Mucosa of gallbladder (tissue), 1 donor: ENCODE results near the gene SLC24A5. TPM values are rescaled to one million over a fixed set of nuclear protein-coding genes. Genes with fewer than 3 reads are reported as not detected.

Experiments
- DNase-seq: peaks from one replicate; pipeline ENCODE4 v3.0.0-alpha.2; 2020; ENCODE audit warnings: low spot score
- total RNA-seq: library from RNA; stranded (reverse); gene quantifications from one replicate; pipeline ENCODE4 v1.2.1, GENCODE V29; 2021
- donor health status: DM: no; HTN: no; CAD: no.

Gene SLC24A5
- total RNA-seq, 1 donor from 2014 or later, result not detected

DNA sequence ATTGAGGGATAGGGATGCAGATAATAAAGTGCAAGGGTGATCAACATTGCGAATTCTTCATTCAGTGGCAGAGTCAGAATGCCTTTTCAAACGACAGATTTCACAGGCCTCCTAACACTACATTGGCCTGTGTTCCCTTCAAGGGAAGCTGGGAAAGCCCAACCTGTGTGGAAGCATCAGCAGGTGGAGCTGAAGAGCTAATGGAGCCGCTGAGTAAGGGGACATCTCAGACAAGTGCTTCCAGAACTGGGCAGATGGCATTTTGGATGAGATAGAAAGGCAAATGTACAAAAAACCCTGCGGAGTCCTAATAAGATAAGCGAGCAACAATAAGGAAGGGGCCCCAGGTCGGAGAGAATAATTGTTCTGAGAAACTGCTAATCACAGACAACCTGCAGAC is 8.5 kb upstream of the SLC24A5 start:
- DNase-seq, result no peak

DNA sequence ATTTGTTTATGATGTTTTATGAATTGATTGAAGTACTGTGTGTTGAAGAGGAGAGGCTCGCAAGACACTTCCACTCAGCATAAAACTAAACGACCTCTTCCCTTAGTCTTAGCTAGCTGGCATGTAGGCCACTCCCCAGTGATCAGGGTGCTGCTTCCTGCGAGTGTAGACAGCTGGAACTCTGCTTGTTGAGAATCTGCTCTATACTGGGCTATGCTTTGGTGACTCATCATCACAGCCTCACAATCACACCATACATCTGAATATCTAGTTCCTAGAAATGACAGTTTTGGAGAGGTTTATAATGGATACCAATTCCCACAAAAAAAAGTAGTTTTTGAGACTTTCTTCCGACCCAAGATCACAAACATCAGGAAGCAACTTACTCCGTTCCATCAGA is 1.5 kb upstream of the SLC24A5 start:
- no peak for DNase-seq

DNA sequence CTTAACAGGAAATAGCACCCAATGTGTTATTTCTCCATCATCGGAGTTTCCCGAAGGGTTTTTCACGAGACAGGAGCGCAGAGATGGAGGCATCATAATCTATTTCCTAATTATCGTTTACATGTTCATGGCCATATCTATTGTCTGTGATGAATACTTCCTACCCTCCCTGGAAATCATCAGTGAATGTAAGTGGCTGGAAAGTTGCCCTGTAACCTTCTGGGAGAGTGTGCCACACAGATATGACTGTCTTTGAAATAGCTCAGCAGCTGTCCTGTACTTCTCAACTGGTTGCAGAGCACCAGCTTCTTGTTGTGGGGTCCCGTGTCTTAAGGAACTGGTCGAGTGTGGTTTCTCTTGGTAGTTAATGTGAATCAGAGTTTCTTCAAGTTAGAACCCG is 1.1 kb downstream of the SLC24A5 start:
- DNase-seq, result no peak

- no peak for DNase-seq
Observed at GRCh38 chr15:48126667-48127355, 6.0 kb downstream of the SLC24A5 start.

- DNase-seq, result no peak
Observed at GRCh38 chr15:48131324-48131723, 10.5 kb downstream of the SLC24A5 start.

GRCh38 chr15:48132874-48133273 is 12.1 kb downstream of the SLC24A5 start:
- DNase-seq, result no peak

GRCh38 chr15:48143856-48144255 is 23.1 kb downstream of the SLC24A5 start:
- no peak for DNase-seq

DNA sequence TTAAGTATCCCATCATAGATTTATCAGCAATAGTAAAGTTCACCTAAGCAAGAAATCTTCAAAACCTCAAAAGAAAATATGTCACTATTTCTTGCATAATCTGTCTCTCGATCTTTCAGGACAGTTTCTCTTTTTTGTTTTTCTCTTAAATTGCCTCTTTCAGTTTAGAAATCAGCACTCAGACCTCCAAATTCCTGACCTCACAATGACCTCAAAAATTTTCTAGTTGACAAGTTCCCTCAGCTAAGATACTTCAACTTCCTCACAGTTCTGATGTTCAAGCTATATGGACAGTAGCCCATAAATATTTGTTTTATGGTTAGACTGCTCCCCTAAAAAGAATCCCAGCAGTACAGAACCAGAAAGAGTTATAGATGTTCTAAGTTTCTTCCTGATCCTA is 24.1 kb downstream of the SLC24A5 start:
- DNase-seq, result no peak

DNA sequence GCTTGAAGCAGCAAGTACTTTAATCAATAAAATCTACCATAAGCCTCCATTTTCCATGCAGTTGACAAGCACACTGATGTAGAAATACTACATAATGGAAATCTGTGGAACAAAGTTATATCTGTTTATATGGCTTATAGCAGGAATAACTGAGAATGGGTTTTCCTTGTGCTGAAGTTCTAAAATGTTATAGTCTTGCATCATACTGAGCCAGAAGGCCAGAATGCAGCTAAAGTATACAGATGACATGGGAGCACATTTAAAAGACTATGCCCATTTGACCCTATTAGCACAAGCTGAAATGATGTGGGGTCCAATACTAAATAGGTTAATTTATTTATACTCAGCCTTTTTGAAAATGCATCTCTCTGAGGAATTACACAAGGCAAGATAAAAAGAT is 25.1 kb downstream of the SLC24A5 start:
- no peak for DNase-seq

- DNase-seq, result no peak
Observed at GRCh38 chr15:48147358-48147757, 26.6 kb downstream of the SLC24A5 start.

GRCh38 chr15:48149858-48150257 is 29.1 kb downstream of the SLC24A5 start:
- DNase-seq, result no peak

GRCh38 chr15:48153526-48153925 is 32.7 kb downstream of the SLC24A5 start:
- DNase-seq, result no peak

DNA sequence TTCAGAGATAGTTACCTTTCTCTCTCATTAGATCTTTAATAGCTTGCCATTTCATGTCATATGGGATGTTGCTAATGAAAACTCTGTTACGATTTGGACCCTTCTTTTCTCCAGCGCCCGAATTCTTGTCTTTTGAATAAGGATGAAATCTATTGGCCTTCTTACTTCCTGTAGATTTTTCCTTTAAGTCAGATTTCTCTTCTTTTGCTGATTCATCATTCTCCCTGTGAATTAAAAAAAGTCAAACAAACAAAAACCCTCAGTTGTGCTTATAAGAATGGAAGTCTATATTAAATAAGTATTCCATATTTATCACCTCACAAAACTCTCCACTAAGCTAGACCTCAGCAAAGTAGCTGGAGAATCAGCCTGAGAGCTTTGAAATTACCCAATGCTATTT is 47.8 kb downstream of the SLC24A5 start:
- no peak for DNase-seq

DNA sequence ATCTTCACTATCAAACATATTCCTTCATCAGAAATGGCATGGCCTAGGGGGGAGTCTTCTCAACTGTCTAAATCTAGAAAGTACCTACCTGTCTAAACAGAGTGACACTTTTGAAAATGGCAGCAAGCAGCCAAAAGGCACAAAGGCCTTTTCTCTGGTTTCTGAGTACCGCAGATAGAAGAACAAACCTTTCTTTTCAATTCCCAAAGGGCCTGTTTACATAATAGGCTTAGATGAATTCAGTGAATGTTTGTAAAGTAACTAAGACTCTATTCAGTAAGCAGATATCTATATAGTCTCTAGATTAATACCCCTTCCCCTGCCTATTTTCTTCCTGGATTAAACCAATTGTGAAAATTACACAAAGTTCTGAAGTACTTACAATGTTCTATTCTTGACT is 50.2 kb downstream of the SLC24A5 start:
- DNase-seq, result no peak

GRCh38 chr15:48175126-48175525 is 54.3 kb downstream of the SLC24A5 start:
- no peak for DNase-seq

DNA sequence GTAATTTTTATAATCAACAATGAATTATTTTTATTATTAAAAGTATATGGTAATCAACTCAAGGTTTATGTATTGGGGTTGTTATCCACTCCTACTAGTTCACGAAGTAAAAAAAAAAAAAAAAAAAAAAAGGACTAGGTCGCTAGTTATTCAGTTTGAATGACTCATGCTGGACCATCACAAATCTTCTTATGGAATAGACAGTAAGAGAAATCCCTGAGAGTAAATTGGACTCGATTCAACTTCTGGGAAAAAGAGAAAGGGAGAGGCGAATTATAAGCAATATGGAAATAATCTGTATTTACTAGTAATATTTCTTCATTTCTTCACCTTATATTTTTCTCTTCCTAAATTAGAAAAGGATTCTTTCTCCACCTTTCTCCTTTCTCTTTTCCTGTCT is 55.3 kb downstream of the SLC24A5 start:
- DNase-seq, result no peak

- DNase-seq, result no peak
Observed at GRCh38 chr15:48176957-48177356, 56.2 kb downstream of the SLC24A5 start.

GRCh38 chr15:48177383-48177765 is 56.6 kb downstream of the SLC24A5 start:
- DNase-seq, result no peak

DNA sequence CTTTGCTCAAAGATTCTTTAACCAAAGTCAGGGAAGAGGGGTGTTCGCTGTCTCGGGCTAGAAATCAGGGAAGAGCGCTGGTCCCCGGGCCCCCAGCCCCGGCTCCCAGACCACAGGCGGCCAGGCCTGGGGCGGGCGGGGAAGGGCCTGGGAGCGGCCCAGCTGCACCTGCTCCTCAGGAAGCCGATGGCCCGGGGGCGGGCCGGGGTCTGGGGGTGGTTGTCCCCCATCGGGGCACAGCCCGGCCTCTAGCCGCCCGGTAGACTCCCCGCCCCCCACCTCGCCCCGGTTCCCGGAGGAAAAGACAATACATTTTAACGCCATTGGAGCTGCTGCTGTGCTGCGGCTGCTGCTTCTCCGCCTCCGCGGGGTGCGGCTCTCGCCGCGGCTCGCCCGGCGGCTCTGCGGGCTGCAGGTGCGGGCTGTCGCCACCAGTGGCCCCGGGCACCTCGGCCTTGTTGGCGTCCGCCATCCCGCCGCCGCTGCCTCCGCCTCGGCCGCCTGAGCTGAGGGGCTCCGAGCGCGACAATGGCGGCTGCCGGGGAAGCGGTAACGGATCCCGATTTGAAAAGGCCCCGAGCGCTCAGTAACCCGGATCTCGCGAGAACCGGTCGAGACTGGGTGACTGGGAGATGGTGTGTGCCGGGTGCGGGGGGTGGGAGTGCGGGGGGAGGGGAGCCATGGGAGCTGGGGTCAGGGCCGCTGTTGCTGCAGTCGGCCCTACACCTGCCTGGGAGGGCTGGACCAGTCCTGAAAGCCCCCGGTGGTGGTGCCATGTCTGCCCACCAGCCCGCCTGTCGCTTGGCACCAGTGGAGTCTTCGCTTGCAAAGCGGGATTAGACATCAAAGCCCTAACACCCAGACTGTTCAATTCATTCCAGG is 57.2 kb downstream of the SLC24A5 start, which contains the start of gene MYEF2:
TSS of gene MYEF2 (minus strand) at position 530 of the 882 bp plus-strand sequence. CDS start at position 472, 58 bp downstream.
- DNase-seq, result peak; percentile 66

DNA sequence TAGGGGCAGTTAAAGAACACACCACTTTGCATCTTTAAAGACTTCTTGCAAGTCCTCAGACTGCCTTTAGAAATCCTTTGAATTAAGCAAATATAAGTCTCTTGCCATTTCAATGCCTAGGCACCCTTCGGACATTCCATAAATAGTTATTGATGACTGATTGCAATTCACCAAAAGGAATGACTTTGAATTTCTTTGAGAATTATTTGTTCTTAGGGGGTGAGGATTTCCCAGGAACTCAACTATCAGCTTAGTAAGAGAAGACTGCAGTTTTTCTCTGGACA is 57.8 kb downstream of the SLC24A5 start:
- no peak for DNase-seq

DNA sequence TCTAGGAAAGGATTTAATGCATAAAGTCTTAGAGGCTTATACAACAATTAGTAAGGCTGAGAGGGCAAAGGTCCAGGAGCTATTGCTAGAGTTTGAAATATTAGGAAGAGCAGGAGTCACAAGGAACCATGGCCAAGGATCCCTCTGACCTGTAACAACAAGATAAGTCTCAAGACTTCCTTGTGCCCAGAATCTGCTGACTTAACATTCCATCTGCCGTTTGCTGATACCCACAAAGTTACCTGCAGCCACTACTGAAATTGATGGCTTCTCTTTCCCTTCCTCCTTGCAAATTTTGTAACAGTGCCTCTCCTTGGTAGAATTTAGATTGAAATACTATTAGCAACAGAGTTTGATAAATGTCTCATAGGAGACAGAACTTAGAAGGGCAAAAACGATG is 62.0 kb downstream of the SLC24A5 start:
- no peak for DNase-seq

DNA sequence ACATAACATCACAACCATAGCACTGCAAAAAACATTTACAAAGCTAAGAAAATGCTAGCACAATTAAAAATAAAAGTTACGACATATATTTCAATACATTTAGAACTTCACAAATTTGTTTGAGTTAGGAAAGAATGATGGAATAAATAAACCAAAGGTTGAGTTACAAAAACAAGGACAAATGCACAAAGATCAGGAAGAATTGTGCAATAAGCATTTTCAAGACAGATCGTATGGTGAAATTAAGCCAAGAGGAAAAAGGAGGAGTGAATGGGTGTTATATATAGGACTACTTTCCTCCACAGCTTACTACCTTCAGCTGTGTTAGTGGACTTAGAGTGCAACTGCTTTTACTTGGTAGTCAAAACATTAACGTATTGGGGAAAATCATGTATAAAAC is 64.7 kb downstream of the SLC24A5 start:
- DNase-seq, result no peak

GRCh38 chr15:48186271-48186670 is 65.5 kb downstream of the SLC24A5 start:
- no peak for DNase-seq
